ENCODE data around the gene KCNK10. TPM values are rescaled to one million over a fixed set of nuclear protein-coding genes. Genes with fewer than 3 reads are reported as not detected.

The KCNK10 gene
- polyA plus RNA-seq, 4 donors: 1.9 to 3.6 (median 2.6) TPM

DNA sequence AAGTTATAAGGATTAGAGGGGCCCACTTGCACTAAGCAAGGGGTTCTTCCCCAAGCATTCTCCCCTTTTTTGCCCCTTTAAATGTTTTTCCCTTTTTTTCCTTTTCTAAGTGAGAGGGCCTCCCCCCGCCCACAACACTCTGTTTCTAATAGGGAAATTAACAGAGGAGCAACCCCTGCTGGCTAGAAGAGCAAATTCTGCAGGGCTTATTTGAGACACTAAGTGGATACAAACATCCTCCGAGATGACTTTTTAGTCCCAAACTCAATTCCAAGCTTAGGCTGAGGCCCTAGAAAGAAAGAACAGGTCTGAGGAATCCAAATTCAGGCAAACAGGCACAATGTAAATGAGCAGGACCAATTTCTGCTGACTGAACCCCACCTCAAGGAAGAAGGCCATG is 179.3 kb downstream of the KCNK10 start:
- H3K27ac ChIP-seq (ENCODE audit: low read depth in 1 of 3, low read length in 2 of 3): no peak overlapping the region
- FAIRE-seq (no peak), DNase-seq (no peak)
- H3K4me3 ChIP-seq (ENCODE audit: low read depth in 1 of 3, low read length in 3 of 3): no peak overlapping the region
- peaks cover 0 to 4% (median 0%) of the 10 kb centered on the region in 3 donors for H3K4me1 ChIP-seq (ENCODE audit: control insufficient read depth in 3 of 3, insufficient read depth in 2 of 3, low read depth in 1 of 3, low read length in 2 of 3)
- 73 to 83% (median 83%) methylated on average over 2 of the region's 2 CpGs for WGBS, 3 donors
- H3K9me3 ChIP-seq (ENCODE audit: control insufficient read depth in 2 of 2, insufficient read depth in 1 of 2, low read depth in 1 of 2, low read length in 1 of 2): peaks cover 0 to 10% of the 10 kb centered on the region in 2 donors
- no peaks in the 10 kb centered on the region for H3K27me3 ChIP-seq (ENCODE audit: control insufficient read depth in 3 of 3, insufficient read depth in 3 of 3, low read length in 3 of 3)
- H3K36me3 ChIP-seq (ENCODE audit: control insufficient read depth in 3 of 3, insufficient read depth in 2 of 3, low read depth in 1 of 3, low read length in 3 of 3): no peaks in the 10 kb centered on the region

DNA sequence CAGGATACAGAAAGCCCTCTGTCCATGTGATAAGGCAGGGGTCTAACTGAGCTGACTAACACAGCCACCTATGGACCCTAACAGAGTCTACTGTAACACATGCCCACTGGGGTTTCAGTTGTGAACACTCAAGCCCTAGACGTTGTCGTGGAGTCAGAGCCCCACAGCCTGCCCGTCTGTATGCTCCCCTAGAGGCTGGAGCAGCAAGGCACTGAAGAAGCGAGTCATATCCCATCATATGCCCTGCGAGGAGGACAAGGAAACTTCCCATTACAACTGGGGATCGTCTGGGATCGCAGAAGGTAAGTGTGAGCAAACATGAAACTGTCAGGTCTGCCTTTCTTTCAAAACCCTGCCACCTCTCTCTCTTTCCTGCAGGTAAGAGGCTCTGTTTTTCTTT is 180.1 kb downstream of the KCNK10 start:
- no peak overlapping the region for H3K27ac ChIP-seq (ENCODE audit: low read depth in 1 of 3, low read length in 2 of 3)
- DNase-seq (no peak), FAIRE-seq (no peak)
- peaks cover 0 to 10% of the 10 kb centered on the region in 2 donors for H3K9me3 ChIP-seq (ENCODE audit: control insufficient read depth in 2 of 2, insufficient read depth in 1 of 2, low read depth in 1 of 2, low read length in 1 of 2)
- no peak overlapping the region for H3K4me3 ChIP-seq (ENCODE audit: low read depth in 1 of 3, low read length in 3 of 3)
- WGBS, 3 donors: 71 to 81% (median 78%) methylated on average over 7 of the region's 7 CpGs
- H3K36me3 ChIP-seq (ENCODE audit: control insufficient read depth in 3 of 3, insufficient read depth in 2 of 3, low read depth in 1 of 3, low read length in 3 of 3): no peaks in the 10 kb centered on the region
- H3K27me3 ChIP-seq (ENCODE audit: control insufficient read depth in 3 of 3, insufficient read depth in 3 of 3, low read length in 3 of 3): no peaks in the 10 kb centered on the region
- H3K4me1 ChIP-seq (ENCODE audit: control insufficient read depth in 3 of 3, insufficient read depth in 2 of 3, low read depth in 1 of 3, low read length in 2 of 3): peaks cover 0 to 4% (median 0%) of the 10 kb centered on the region in 3 donors

DNA sequence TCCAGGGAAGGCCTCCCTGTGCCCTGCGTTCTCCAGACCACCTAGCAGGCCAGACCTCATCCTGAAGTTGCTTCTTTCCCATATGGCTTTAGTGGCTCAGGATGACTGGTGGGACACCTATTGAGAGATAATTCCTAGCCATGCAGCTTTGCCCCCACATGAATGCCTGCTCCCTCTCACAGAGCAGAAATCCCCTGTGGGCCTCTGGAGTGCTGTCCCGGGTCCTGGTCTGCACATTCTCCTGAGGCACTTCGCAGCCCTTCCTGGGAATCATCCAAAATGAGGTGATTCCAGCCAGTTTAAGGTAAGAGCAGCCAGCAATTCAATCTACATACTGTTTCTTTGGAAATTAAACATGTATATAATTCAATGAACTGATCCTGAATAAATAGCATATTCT is 182.2 kb downstream of the KCNK10 start:
- 76 to 90% (median 83%) methylated on average over 3 of the region's 3 CpGs for WGBS, 3 donors
- Histone ChIP-seq H3K4me1 (ENCODE audit: control insufficient read depth in 3 of 3, insufficient read depth in 2 of 3, low read depth in 1 of 3, low read length in 2 of 3) (peaks cover 0 to 4% (median 0%) of the 10 kb centered on the region in 3 donors), H3K36me3 (ENCODE audit: control insufficient read depth in 3 of 3, insufficient read depth in 2 of 3, low read depth in 1 of 3, low read length in 3 of 3) (no peaks in the 10 kb centered on the region), H3K27me3 (ENCODE audit: control insufficient read depth in 3 of 3, insufficient read depth in 3 of 3, low read length in 3 of 3) (no peaks in the 10 kb centered on the region), H3K27ac (ENCODE audit: low read depth in 1 of 3, low read length in 2 of 3) (no peak overlapping the region), H3K4me3 (ENCODE audit: low read depth in 1 of 3, low read length in 3 of 3) (no peak overlapping the region), H3K9me3 (ENCODE audit: control insufficient read depth in 2 of 2, insufficient read depth in 1 of 2, low read depth in 1 of 2, low read length in 1 of 2) (no peaks in the 10 kb centered on the region)
- DNase-seq: no peak
- no peak for FAIRE-seq

DNA sequence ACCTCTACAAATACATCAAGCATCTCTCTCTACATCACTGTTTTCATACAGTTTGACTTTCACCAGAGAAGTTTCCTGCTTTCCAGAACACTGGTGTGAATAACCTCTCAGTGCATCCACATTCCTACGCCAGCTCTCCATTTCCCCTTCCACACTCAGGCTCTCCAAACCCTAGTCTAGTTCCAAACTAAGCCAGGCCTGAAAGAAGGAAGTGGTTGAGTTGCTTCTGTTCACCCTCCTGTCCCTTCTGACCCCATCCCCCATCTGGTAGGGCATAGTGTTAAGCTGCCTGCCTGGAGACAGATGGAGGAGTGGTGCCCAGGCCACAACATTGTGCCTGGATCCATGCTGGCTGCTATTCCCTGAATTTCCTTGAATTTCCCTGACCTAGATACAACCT is 185.7 kb downstream of the KCNK10 start:
- H3K27ac ChIP-seq (ENCODE audit: low read depth in 1 of 3, low read length in 2 of 3): no peak overlapping the region
- no peak overlapping the region for H3K4me3 ChIP-seq (ENCODE audit: low read depth in 1 of 3, low read length in 3 of 3)
- H3K4me1 ChIP-seq (ENCODE audit: control insufficient read depth in 3 of 3, insufficient read depth in 2 of 3, low read depth in 1 of 3, low read length in 2 of 3): no peaks in the 10 kb centered on the region
- WGBS, 3 donors: 84 to 96% (median 89%) methylated on average over 1 of the region's 1 CpG
- no peak for DNase-seq
- peaks cover 0 to 3% of the 10 kb centered on the region in 2 donors for H3K9me3 ChIP-seq (ENCODE audit: control insufficient read depth in 2 of 2, insufficient read depth in 1 of 2, low read depth in 1 of 2, low read length in 1 of 2)
- FAIRE-seq: no peak
- H3K27me3 ChIP-seq (ENCODE audit: control insufficient read depth in 3 of 3, insufficient read depth in 3 of 3, low read length in 3 of 3): no peaks in the 10 kb centered on the region
- H3K36me3 ChIP-seq (ENCODE audit: control insufficient read depth in 3 of 3, insufficient read depth in 2 of 3, low read depth in 1 of 3, low read length in 3 of 3): no peaks in the 10 kb centered on the region

Other genes starting within 250 kb of the KCNK10 start
- gene SPATA7, start 62.4 kb upstream of the KCNK10 start, polyA plus RNA-seq: 10 to 100 TPM in 1 of 4 donors, 1 to 10 TPM in 2, under 1 TPM in 1; 0.81 to 15.7 (median 2.8) TPM
- 10 to 100 TPM in 1 of 4 donors, 1 to 10 TPM in 3; 4.7 to 14.3 (median 9.2) TPM for gene PTPN21, start 231.7 kb upstream of the KCNK10 start, polyA plus RNA-seq
- gene ZC3H14, start 239.8 kb upstream of the KCNK10 start, polyA plus RNA-seq: 10 to 100 TPM; 20.3 to 68.1 (median 25.0) TPM